H1 (cell line): ENCODE results near the gene ZXDC. TPM values are rescaled to one million over a fixed set of nuclear protein-coding genes. Genes with fewer than 3 reads are reported as not detected.
A peak's percentile ranks its signal among the peaks of the same experiment; 100 is the strongest.

ENCODE experiments used
- BACH1 ChIP-seq: IDR thresholded peaks from 2 replicates; pipeline ENCODE4 v1.6.1; 2012; ENCODE audit warnings: low read length, improper control_type of control experiment
- CHD1 ChIP-seq: IDR thresholded peaks from 2 replicates; pipeline ENCODE4 v1.6.1; 2012; ENCODE audit warnings: low read depth, low read length, improper control_type of control experiment
- CHD2 ChIP-seq: IDR thresholded peaks from 2 replicates; pipeline ENCODE4 v1.6.1; 2012; ENCODE audit warnings: low read length, improper control_type of control experiment
- CREB1 ChIP-seq: IDR thresholded peaks from 2 replicates; pipeline ENCODE4 v1.6.1; 2012; ENCODE audit warnings: inconsistent platforms
- HDAC2 ChIP-seq, 2 experiments: fragments of 300-600 bp in 1 of 2; sonication (generic) in 1 of 2; IDR thresholded peaks; 2 replicates each; pipeline ENCODE4 v1.6.1; 2011 to 2012; ENCODE audit warnings: low read depth in 2 of 2, low read length in 2 of 2, mild to moderate bottlenecking in 2 of 2, moderate library complexity in 2 of 2, borderline replicate concordance in 1 of 2, inconsistent platforms in 1 of 2
- HDAC6 ChIP-seq: IDR thresholded peaks from one replicate; pipeline ENCODE4 v1.7.1; 2012; ENCODE audit warnings: low read depth, mild to moderate bottlenecking, inconsistent platforms, low read length, moderate library complexity
- JUND ChIP-seq: IDR thresholded peaks from 2 replicates; pipeline ENCODE4 v1.6.1; 2011; ENCODE audit warnings: mild to moderate bottlenecking, improper control_type of control experiment, low read length
- KDM4A ChIP-seq: IDR thresholded peaks from one replicate; pipeline ENCODE4 v1.7.1; 2012; ENCODE audit warnings: low read depth, mild to moderate bottlenecking, moderate library complexity, low read length, inconsistent platforms; ENCODE audit not compliant: severe bottlenecking
- NRF1 ChIP-seq: IDR thresholded peaks from 2 replicates; pipeline ENCODE4 v1.6.1; 2011; ENCODE audit warnings: mild to moderate bottlenecking, low read depth, low read length, improper control_type of control experiment
- POLR2AphosphoS5 ChIP-seq: IDR thresholded peaks from 2 replicates; pipeline ENCODE4 v1.6.1; 2011; ENCODE audit warnings: low read depth, low read length
- RFX5 ChIP-seq: IDR thresholded peaks from 2 replicates; pipeline ENCODE4 v1.6.1; 2011; ENCODE audit warnings: low read depth, low read length, improper control_type of control experiment, borderline replicate concordance
- RXRA ChIP-seq: IDR thresholded peaks from 2 replicates; pipeline ENCODE4 v1.6.1; 2011; ENCODE audit warnings: low read depth, mild to moderate bottlenecking, low read length, moderate library complexity; ENCODE audit not compliant: insufficient read depth
- SAP30 ChIP-seq: fragments of 300-600 bp; sonication (generic); IDR thresholded peaks from 2 replicates; pipeline ENCODE4 v1.7.1; 2012; ENCODE audit warnings: low read length, moderate library complexity, mild to moderate bottlenecking, inconsistent platforms; ENCODE audit not compliant: insufficient read depth, insufficient replicate concordance
- SP1 ChIP-seq: IDR thresholded peaks from 2 replicates; pipeline ENCODE4 v1.6.1; 2011; ENCODE audit warnings: low read depth, low read length
- TAF1 ChIP-seq: IDR thresholded peaks from 2 replicates; pipeline ENCODE4 v1.6.1; 2011; ENCODE audit warnings: mild to moderate bottlenecking, low read depth, low read length
- TAF7 ChIP-seq: optimal IDR thresholded peaks from 2 replicates; pipeline ENCODE3; 2011; ENCODE audit warnings: low read depth, mild to moderate bottlenecking, inconsistent platforms, low read length, moderate library complexity, borderline replicate concordance
- TBP ChIP-seq: IDR thresholded peaks from 2 replicates; pipeline ENCODE4 v1.6.1; 2011; ENCODE audit warnings: low read depth, low read length, improper control_type of control experiment
- TCF12 ChIP-seq: IDR thresholded peaks from 2 replicates; pipeline ENCODE4 v1.6.1; 2011; ENCODE audit warnings: low read depth, mild to moderate bottlenecking, low read length
- ZNF274 ChIP-seq: IDR thresholded peaks from 2 replicates; pipeline ENCODE4 v1.7.0; 2012; ENCODE audit warnings: low read length, borderline replicate concordance; ENCODE audit errors: extremely low read depth
- polyA plus RNA-seq, 7 experiments: library from polyadenylated mRNA; depleted of rRNA in 3 of 7; stranded (reverse) in 5 of 7; unstranded in 2 of 7; fragments of >200 nt in 5 of 7; fragments of 200-250 nt in 2 of 7; gene quantifications; 1 replicate in 5 of 7; 2 replicates in 1 of 7; 4 replicates in 1 of 7; pipeline versions ENCODE4 v1.2.1 to v1.2.3, GENCODE V29; 2011 to 2013; ENCODE audit warnings: missing spikeins in 2 of 7, mixed read lengths in 2 of 7
- total RNA-seq: library from RNA; stranded (reverse); fragmentation: NEBNext Ultra II Directional; extraction: Animal tissue kit (Norgen Biotek cat#: 25700); gene quantifications from 2 replicates; pipeline ENCODE4 v1.2.1, GENCODE V29; 2021
- TF ChIP-seq, protein P1 (sequence below), 3 experiments: IDR thresholded peaks; 1 replicate in 2 of 3; 2 replicates in 1 of 3; pipeline versions ENCODE4 v1.5.1 to v1.6.1; 2011; ENCODE audit warnings: low read length in 3 of 3, mild to moderate bottlenecking in 3 of 3, inconsistent platforms in 2 of 3, low read depth in 1 of 3, moderate library complexity in 1 of 3; ENCODE audit not compliant: insufficient read depth in 1 of 3; ENCODE audit errors: control extremely low read depth in 1 of 3
- TF ChIP-seq, protein P2 (sequence below): IDR thresholded peaks from 2 replicates; pipeline ENCODE4 v1.6.1; 2012; ENCODE audit warnings: low read length, inconsistent platforms

The ZXDC gene
- total and polyA plus RNA-seq, 2 of the 8 experiments (the other 6 are each of a cell fraction or from before 2014, with no cell fraction given), result 12.7 to 24.3 TPM

DNA sequence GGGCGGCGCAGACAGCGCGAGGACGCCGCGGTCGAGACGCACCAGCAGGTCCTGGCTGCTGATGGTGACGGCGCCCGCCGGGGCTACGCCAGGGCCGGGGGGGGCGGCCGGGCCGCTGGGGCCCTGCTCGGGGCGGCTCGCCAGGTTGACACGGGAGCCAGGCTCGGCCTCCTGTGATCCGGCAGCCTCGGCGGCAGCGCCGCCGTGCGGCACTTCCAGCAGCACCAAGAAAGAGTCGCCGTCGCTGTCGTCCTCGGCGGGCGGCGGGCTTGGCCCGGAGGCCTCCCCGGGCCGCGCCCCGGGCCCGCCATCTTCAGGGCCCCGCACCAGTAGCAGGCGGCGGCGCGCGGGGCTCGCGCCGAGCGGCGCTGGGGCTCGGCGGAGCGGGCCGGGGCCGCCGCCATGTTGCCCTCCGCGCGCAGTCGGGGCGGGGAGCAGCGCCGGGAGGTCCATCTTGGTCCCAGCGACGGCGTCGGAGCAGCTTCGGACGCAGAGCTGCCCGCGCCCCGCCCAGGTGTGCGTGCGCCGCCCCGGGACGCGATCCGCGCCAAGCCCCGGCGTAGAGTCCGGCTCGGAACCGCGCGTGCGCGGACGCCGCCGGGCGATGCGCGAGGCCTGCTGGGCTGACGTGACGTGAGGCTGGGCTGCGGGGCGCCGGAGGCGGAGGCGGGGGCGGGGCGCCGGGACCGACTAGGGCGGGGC, at the start of gene ZXDC (continued):
- TF ChIP-seq, protein P1, sequence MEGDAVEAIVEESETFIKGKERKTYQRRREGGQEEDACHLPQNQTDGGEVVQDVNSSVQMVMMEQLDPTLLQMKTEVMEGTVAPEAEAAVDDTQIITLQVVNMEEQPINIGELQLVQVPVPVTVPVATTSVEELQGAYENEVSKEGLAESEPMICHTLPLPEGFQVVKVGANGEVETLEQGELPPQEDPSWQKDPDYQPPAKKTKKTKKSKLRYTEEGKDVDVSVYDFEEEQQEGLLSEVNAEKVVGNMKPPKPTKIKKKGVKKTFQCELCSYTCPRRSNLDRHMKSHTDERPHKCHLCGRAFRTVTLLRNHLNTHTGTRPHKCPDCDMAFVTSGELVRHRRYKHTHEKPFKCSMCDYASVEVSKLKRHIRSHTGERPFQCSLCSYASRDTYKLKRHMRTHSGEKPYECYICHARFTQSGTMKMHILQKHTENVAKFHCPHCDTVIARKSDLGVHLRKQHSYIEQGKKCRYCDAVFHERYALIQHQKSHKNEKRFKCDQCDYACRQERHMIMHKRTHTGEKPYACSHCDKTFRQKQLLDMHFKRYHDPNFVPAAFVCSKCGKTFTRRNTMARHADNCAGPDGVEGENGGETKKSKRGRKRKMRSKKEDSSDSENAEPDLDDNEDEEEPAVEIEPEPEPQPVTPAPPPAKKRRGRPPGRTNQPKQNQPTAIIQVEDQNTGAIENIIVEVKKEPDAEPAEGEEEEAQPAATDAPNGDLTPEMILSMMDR (IDR thresholded peaks at IDR 0.05; ENCODE audit: control extremely low read depth in 1 of 3, insufficient read depth in 1 of 3, low read depth in 1 of 3, low read length in 3 of 3), result peak in 2 of 3 experiments; percentile 49; a peak in 3 of 4 replicates
- TF ChIP-seq NRF1, result peak; percentile 33; the same call in 1 of the 2 replicates
- no peak for TF ChIP-seq CHD2
- TF ChIP-seq TAF7, result peak; percentile 15
- TF ChIP-seq KDM4A, result no peak
- no peak for TF ChIP-seq RXRA
- TF ChIP-seq JUND, result no peak
- TF ChIP-seq BACH1, result no peak
- no peak for TF ChIP-seq SP1
- no peak for TF ChIP-seq HDAC6
- TF ChIP-seq TAF1, result peak; percentile 69; the same call in 1 of the 2 replicates
- no peak for TF ChIP-seq HDAC2 (IDR thresholded peaks at IDR 0.05; ENCODE audit: borderline replicate concordance in 1 of 2, low read depth in 2 of 2, low read length in 2 of 2)
- peak; percentile 70 for TF ChIP-seq POLR2AphosphoS5
- TF ChIP-seq CREB1, result peak; percentile 58
- TF ChIP-seq TBP, result peak; percentile 55; the same call in 1 of the 2 replicates
- TF ChIP-seq SAP30, result no peak
- no peak for TF ChIP-seq CHD1
- TF ChIP-seq, protein P2, sequence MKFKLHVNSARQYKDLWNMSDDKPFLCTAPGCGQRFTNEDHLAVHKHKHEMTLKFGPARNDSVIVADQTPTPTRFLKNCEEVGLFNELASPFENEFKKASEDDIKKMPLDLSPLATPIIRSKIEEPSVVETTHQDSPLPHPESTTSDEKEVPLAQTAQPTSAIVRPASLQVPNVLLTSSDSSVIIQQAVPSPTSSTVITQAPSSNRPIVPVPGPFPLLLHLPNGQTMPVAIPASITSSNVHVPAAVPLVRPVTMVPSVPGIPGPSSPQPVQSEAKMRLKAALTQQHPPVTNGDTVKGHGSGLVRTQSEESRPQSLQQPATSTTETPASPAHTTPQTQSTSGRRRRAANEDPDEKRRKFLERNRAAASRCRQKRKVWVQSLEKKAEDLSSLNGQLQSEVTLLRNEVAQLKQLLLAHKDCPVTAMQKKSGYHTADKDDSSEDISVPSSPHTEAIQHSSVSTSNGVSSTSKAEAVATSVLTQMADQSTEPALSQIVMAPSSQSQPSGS, result no peak
- TF ChIP-seq RFX5, result no peak
- no peak for TF ChIP-seq TCF12
- TF ChIP-seq ZNF274, result no peak
